ENCODE measurements around the gene TTN. TPM values are rescaled to one million over a fixed set of nuclear protein-coding genes. Genes with fewer than 3 reads are reported as not detected.
"Not testable (repeated sequence)": the region's sequence is repeated elsewhere in the genome, so short reads cannot be mapped to it uniquely, and the experiment has no call there.

Gene TTN
- total RNA-seq, 1 donor from 2014 or later = 92.5 TPM

DNA sequence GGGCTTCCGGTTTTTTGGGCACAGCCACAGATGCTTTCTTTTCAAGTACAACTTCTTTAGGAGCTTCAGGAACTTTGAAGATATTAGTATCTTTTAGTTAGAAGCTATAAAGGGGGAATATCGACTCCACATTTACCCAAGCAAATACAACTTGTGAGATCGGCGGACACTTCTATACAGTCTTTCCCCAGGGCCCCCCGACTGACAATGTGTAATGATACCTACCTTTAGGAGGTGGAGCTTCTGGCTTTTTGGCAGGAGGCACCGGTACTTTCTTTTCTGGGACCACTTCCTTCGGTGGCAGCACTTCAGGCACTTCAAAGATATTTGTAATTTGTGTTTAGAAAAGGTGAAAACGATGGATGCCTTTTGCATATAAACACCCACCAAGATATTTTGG is 148.7 kb downstream of the TTN start:
- DNase-seq (ENCODE audit: low spot score) = not testable (repeated sequence)

- DNase-seq (ENCODE audit: low spot score) = no peak
Measured at GRCh38 chr2:178650554-178650953, 156.7 kb downstream of the TTN start.

GRCh38 chr2:178644919-178645318 is 162.3 kb downstream of the TTN start:
- no peak for DNase-seq (ENCODE audit: low spot score)

GRCh38 chr2:178641498-178641897 is 165.7 kb downstream of the TTN start:
- no peak for DNase-seq (ENCODE audit: low spot score)

GRCh38 chr2:178635897-178636296 is 171.3 kb downstream of the TTN start:
- no peak for DNase-seq (ENCODE audit: low spot score)

DNA sequence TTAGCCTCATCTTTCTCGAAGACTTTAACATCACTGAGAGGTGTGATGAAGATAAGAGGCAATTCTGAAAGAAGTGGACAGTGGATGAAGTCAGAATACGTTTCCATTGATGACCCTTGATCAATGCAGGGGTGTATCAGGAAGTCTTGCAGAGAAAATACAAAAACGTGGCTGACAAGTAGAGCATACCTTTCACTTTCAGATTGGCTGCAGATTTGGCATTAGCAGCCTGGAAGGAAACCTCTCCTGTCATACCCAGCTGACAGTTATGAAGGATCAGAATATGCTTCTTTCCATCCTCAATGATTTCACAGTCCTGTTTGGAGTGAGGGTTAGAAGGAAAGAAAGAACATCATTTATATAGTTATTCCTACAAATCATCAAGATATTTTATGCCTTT is 174.5 kb downstream of the TTN start:
- no peak for DNase-seq (ENCODE audit: low spot score)

DNA sequence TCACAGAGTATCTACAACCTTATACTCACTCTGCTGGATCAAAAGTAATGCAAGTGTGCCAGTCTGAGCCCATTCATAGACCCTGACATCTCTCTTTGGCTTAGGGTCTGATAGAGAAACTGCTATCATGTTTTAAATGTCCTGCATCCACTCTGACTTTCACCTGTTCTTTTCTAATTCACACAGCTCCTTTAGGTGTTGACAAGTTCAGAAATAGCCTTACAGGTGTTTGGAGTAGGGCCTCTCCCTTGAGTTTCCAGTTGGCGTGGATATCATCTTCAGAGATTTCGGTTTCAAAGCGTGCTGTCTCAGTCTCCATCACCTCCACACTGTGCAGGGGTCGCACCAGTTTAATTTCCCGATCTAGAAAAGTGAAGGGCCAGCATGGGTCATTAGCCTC is 176.6 kb downstream of the TTN start:
- no peak for DNase-seq (ENCODE audit: low spot score)

DNA sequence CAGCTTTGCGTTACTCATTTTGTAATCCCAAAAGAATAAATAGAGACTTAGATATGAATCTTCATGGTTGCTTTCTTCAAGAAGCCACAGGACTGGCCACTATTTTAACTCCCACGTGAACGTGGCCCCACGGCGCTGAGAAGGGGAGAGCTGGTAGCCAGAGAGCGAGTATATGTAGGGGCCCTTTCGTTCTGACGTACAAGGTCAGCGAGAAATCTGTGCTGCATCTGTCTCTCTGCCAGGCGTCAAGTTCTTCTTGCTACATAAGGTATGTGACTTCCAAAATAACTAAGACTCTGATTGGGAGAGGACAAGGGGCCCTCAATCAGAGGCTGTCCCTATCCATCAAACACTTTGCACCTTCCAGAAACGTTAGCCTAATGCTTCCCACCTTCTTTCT is 177.8 kb downstream of the TTN start:
- DNase-seq (ENCODE audit: low spot score) = no peak

- no peak for DNase-seq (ENCODE audit: low spot score)
Measured at GRCh38 chr2:178628605-178629004, 178.6 kb downstream of the TTN start.

DNA sequence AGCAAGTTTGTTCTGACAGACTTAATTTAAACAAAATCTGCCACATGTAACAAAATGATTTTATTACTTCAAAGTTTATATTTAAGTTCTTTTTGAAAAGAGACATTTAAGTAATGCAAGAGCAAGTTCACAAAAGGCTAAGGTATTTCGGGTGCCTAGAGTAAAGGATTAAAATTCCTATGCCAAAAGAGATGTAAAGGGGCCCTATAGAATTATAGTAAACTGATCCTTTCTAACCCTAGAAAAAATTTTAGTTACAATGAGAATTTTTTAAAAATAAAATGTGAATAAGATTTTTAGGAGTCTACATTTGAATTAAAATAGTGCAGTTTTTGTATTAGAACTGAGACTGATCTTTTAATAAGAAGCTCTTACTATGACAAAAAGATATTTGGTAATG is 179.8 kb downstream of the TTN start:
- no peak for DNase-seq (ENCODE audit: low spot score)

DNA sequence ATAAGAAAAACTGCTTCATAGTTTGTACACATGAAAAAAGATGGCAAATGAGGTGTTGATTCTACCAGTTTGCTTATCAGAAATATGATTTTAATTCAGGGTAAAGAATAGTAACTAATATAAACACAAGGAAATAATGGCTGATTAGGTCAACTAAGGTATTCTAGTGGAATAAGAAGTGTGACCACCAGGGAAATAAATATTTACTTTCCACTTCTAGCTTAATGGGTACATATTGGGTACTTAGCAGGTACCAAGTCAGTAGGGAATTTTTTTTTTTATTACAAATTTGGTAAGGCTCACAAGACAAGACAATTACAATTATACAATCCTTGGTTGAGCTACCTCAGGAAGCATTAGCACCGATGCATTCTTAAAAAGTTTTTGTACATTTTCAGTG is 191.3 kb downstream of the TTN start:
- no peak for DNase-seq (ENCODE audit: low spot score)

DNA sequence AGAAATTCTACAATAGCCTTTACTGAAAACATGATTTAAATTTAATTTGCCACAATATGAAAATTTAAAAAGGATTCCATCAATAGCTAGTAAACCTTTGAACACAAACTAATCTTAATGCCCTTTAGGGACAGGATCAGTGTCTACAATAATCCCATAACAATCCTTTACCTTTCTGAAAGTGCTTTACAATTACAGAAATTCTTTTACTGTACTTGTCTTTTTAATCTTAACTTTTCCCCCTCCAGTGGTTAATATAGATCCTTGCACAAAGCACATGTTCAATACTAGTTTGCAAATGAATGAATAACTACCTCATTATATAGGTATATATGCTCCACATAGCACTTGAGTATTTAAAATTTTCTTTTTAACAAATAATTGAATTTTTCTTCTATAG is 204.3 kb downstream of the TTN start:
- DNase-seq (ENCODE audit: low spot score) = no peak

DNA sequence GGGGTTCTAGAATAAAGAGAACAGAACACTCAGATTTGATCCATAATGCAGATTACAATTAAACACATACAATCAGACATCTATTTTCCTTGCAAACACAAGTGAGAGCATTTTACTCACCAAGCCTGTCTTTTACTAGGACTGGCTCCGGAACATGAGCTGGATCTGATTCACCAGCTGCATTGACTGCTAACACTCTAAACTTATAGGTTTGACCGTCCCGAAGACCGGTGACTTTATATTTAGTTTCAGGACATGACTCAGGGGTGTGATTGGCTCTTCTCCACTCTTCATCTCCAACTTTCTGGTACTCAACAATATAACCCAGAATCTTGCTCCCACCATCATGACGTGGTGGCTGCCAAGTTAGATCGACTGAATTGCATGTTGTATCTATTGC is 214.6 kb downstream of the TTN start:
- no peak for DNase-seq (ENCODE audit: low spot score)

DNA sequence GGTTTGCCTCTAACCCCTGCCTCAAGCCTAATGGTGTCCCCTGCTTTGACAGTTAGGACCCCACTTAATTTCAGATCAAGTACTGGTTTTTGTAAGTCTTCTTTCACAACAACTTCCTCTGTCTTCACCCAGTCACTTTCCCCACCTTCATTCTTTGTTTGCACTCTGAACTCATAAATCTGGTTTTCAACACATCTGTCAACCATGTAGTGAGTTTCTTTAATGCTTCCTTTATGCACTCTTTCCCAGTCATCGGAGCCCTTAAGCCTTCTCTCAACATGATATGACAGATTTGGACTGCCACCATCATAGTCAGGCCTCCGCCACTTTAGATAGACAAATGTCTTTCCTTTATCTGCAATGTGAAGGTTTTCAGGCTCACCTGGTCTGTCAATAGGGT is 217.9 kb downstream of the TTN start:
- DNase-seq (ENCODE audit: low spot score) = no peak

GRCh38 chr2:178584666-178585065 is 222.6 kb downstream of the TTN start:
- no peak for DNase-seq (ENCODE audit: low spot score)

DNA sequence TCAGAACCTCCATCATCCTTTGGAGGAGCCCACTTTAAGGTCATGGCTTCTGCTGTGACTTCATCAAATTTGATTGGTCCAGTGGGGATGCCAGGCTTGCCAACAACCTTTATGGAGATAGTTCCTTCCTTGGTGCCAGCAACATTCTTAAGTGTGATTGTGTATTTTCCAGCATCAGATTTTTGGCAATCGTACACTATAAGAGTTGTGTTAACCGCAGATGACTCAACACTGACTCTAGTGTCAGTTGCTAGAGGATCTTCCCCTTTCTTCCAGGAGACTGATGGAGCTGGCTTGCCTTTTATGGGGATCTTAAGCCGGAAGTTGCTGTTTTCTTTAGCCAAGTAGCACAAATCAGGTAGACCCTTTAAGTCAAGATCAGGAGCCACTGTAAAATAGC is 228.2 kb downstream of the TTN start:
- no peak for DNase-seq (ENCODE audit: low spot score)

DNA sequence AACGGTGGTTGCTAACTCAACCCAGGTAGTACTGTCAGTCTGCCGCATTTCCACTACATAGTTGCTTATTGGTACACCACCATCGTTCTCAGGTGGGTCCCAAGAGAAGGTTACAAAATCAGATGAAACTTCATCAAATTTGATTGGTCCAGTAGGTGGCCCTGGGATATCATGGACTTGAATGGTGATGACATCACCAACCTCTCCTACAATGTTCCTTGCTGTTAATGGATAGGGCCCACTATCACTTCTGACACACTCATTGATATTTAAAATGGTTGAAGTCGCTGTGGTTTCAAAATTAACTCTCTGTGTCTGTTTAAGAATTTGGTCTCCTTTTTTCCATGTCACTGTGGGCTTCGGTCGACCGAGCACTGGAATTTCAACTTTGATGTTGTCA is 232.4 kb downstream of the TTN start:
- DNase-seq (ENCODE audit: low spot score) = no peak

DNA sequence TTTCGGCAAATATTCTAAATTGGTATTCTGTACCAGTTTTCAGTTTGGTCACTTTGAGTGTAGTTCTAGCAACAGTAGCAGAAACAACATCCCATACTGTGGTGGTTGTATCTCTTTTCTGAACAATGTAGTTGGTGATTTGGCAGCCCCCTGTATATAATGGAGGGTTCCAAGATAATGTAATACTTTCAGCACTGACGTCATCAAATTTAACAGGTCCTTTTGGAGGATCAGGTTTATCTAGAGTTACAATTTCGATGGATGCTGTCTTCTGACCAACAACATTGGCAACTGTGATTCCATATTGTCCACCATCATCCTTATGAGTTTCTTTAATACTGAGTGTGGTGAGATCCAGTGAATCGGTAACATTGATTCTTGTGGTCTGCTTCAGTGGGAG is 239.0 kb downstream of the TTN start:
- DNase-seq (ENCODE audit: low spot score) = no peak

GRCh38 chr2:178553047-178553446 is 254.2 kb downstream of the TTN start:
- no peak for DNase-seq (ENCODE audit: low spot score)

DNA sequence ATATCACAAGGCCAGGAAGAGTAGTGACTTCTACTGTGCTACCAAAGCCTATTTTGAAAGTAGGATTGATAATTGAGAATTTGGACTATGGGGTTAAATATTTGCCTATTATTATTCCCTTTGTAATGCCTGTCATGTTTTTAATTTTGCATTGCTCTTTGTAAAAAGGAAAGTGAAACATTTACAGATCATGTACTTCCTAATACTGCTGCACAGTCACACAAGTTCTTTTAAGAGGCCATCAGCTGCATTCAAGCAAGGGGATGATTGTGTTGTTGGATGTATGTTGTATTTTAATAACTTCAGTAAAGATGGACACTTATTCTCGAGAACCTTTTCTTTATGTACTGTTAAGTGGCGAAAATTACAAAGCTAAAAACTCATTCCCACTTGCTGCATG is 256.9 kb downstream of the TTN start:
- DNase-seq (ENCODE audit: low spot score) = no peak

DNA sequence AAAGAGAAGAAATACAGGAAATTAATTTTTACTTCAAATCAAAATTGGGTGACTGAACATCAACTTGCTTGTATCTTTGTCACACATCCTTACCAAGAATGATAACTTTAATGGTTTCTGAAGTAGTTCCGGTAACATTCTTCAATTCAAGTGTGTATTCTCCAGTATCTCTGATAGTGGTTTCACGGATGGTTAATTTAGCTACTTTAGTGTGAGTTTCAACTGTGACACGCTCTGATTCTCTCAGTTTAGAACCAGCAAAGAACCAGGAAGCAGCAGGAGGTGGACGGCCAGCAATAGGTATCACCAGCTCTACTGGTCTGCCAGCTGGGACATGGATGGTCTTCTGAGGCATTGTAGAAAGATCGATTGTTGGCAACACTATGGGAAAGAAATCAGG is 264.7 kb downstream of the TTN start:
- no peak for DNase-seq (ENCODE audit: low spot score)

DNA sequence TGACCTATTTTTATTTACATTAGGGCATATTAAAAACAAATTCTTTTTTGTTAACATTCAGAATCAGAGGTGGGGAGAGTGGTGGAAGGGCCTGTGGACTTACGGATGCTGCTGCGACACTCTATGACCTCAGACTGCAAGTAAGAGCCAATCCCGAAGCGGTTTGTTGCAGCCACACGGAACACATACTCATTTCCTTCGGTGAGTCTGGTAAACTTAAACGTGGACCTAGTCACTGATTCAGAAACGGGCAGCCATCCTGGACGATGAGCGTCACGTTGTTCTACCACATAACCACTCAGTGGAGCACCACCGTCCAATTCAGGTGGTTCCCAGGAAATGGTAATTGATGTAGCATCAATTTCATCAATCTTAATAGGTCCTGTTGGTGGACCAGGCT is 265.1 kb downstream of the TTN start:
- no peak for DNase-seq (ENCODE audit: low spot score)

DNA sequence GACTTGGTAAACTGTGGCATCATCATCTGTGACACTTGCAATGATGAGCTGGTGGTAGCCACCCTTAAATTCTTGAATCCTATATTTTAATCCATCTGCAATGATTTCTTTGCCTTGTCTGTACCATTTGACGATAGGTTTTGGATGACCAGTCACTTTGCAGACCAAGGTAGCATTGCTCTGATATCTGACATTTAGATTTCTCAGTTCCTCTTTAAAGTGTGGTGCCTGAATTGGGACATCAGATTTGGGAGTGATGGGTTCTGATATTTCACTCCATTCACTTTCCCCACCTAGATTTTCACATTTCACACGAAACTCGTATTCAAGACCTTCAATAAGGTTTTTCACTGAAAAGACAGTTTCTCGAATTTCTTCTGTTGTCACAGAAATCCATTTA is 271.2 kb downstream of the TTN start:
- no peak for DNase-seq (ENCODE audit: low spot score)

DNA sequence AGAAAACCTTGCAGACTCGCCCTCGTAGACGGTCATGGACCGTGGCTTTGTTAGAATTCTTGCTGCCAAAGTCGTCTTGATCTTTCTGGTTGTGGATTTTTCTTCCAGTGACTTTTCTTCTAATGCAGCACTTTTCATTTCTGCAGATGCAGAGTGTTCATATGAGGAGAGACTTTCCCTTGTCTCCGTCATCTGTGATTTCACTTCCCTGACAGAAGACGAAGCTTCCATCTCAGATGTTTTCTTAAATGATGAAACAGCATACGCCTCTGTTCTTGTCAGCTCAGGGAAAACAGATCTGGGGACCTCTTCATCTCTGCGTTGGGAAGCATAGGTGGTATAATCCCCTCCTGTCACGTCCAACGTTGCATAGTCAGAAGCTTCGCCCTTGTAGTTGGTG is 276.1 kb downstream of the TTN start:
- no peak for DNase-seq (ENCODE audit: low spot score)

DNA sequence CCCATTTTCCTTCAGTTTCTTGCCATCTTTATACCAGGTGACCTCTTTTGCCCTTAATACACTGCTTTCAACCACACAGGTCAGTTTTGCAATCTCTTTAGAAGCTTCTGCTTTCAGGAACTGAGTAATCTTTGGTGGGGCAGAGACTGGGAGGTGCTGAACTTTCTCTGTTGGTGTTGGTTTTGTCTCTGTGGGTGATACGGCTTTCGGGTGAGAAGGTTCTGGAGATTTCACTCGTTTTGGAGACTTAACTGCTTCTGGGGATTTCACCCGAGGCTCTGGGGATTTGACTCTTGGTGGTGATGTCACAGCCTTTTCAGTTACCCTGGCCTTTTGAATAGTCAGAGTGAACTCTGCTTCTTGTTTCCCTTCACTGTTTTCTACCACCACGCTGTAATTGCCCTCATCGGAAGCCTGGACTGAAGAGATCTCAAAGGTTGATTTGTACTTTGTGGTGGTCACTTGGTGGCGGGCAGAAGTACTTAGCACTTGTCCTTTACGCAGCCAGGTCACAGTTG is 276.5 kb downstream of the TTN start:
- no peak for DNase-seq (ENCODE audit: low spot score)
